CD14-positive monocyte (primary cell): ENCODE data around the gene ITIH1. TPM values are rescaled to one million over a fixed set of nuclear protein-coding genes. Genes with fewer than 3 reads are reported as not detected.
A peak's percentile ranks its signal among the peaks of the same experiment; 100 is the strongest.

Source experiments
- DNase-seq, 3 donors: peaks; one replicate each; pipeline ENCODE4 v3.0.0-alpha.2; 2011 to 2022
- H2AFZ ChIP-seq: 2 replicates; pipeline ENCODE4 v1.6.0; 2012; ENCODE audit warnings: mild to moderate bottlenecking, low read depth, low read length, inconsistent platforms; ENCODE audit not compliant: insufficient read depth, poor library complexity, severe bottlenecking
- H3K27ac ChIP-seq, 2 donors: 1 replicate in 1 of 2; 2 replicates in 1 of 2; pipeline ENCODE4 v1.5.1; 2012 to 2013; ENCODE audit warnings: low read length in 2 of 2, control low read depth in 1 of 2, inconsistent platforms in 1 of 2, low read depth in 1 of 2, mild to moderate bottlenecking in 1 of 2
- H3K27me3 ChIP-seq, 2 donors: one replicate each; pipeline versions ENCODE4 v1.6.0 to v1.6.1; 2011 to 2013; ENCODE audit warnings: low read length in 2 of 2; ENCODE audit not compliant: control insufficient read depth in 2 of 2, insufficient read depth in 2 of 2
- H3K36me3 ChIP-seq, 2 donors: replicated peaks in 1 of 2; 1 replicate in 1 of 2; 2 replicates in 1 of 2; pipeline versions ENCODE4 v1.5.1 to v1.6.1; 2012 to 2013; ENCODE audit warnings: low read length in 2 of 2, control low read depth in 1 of 2, inconsistent platforms in 1 of 2, mild to moderate bottlenecking in 1 of 2; ENCODE audit not compliant: insufficient read depth in 2 of 2, control insufficient read depth in 1 of 2
- H3K4me1 ChIP-seq, 2 donors: 1 replicate in 1 of 2; 2 replicates in 1 of 2; pipeline versions ENCODE4 v1.5.1 to v1.6.1; 2012 to 2013; ENCODE audit warnings: low read length in 2 of 2, control low read depth in 1 of 2, inconsistent platforms in 1 of 2, mild to moderate bottlenecking in 1 of 2, moderate library complexity in 1 of 2; ENCODE audit not compliant: insufficient read depth in 2 of 2, control insufficient read depth in 1 of 2
- H3K4me2 ChIP-seq: replicated peaks from 2 replicates; pipeline ENCODE3; 2012; ENCODE audit warnings: low read length, moderate library complexity, mild to moderate bottlenecking; ENCODE audit not compliant: poor library complexity, severe bottlenecking; ENCODE audit errors: extremely low read depth
- H3K4me3 ChIP-seq, 3 experiments: fragments of 200-600 bp in 1 of 3; sonication (generic) in 1 of 3; replicated peaks in 1 of 3; 1 replicate in 2 of 3; 2 replicates in 1 of 3; pipeline ENCODE4 v1.5.1; 2011 to 2013; ENCODE audit warnings: low read length in 3 of 3, mild to moderate bottlenecking in 3 of 3, control low read depth in 2 of 3, low read depth in 2 of 3, inconsistent platforms in 1 of 3, moderate library complexity in 1 of 3
- H3K79me2 ChIP-seq: 2 replicates; pipeline ENCODE4 v1.6.0; 2012; ENCODE audit warnings: mild to moderate bottlenecking, control low read depth, inconsistent platforms, low read length, moderate library complexity; ENCODE audit not compliant: insufficient read depth
- H3K9ac ChIP-seq: 2 replicates; pipeline ENCODE4 v1.6.0; 2017; ENCODE audit warnings: low read length, mild to moderate bottlenecking; ENCODE audit not compliant: insufficient read depth, poor library complexity, severe bottlenecking
- H3K9me3 ChIP-seq, 2 donors: replicated peaks in 1 of 2; 1 replicate in 1 of 2; 2 replicates in 1 of 2; pipeline versions ENCODE4 v1.5.1 to v1.6.1; 2012 to 2013; ENCODE audit warnings: low read length in 2 of 2, control low read depth in 1 of 2; ENCODE audit not compliant: control insufficient read depth in 1 of 2, insufficient read depth in 1 of 2
- H4K20me1 ChIP-seq: 2 replicates; pipeline ENCODE4 v1.6.0; 2012; ENCODE audit warnings: mild to moderate bottlenecking, low read length, control low read depth, moderate library complexity; ENCODE audit not compliant: insufficient read depth
- H3K27ac Mint-ChIP-seq, 7 donors: one replicate each; pipeline ENCODE4 v1.8.0; 2020; ENCODE audit warnings: mild to moderate bottlenecking in 7 of 7, mixed read lengths in 7 of 7, moderate library complexity in 6 of 7, inconsistent platforms in 2 of 7
- H3K27me3 Mint-ChIP-seq, 3 donors: one replicate each; pipeline ENCODE4 v1.8.0; 2021 to 2022; ENCODE audit warnings: low read depth in 3 of 3, mild to moderate bottlenecking in 3 of 3, mixed read lengths in 3 of 3, moderate library complexity in 3 of 3, inconsistent platforms in 1 of 3
- H3K36me3 Mint-ChIP-seq, 2 donors: one replicate each; pipeline ENCODE4 v1.8.0; 2020; ENCODE audit warnings: mixed read lengths in 2 of 2, inconsistent platforms in 1 of 2, mild to moderate bottlenecking in 1 of 2
- H3K4me1 Mint-ChIP-seq: one replicate; pipeline ENCODE4 v1.8.0; 2020; ENCODE audit warnings: mild to moderate bottlenecking, mixed read lengths
- H3K4me3 Mint-ChIP-seq, 2 donors: one replicate each; pipeline ENCODE4 v1.8.0; 2020; ENCODE audit warnings: mild to moderate bottlenecking in 2 of 2, mixed read lengths in 2 of 2, moderate library complexity in 1 of 2
- H3K9me3 Mint-ChIP-seq, 7 donors: one replicate each; pipeline ENCODE4 v1.8.0; 2020 to 2022; ENCODE audit warnings: mixed read lengths in 7 of 7, mild to moderate bottlenecking in 6 of 7, moderate library complexity in 6 of 7, inconsistent platforms in 2 of 7
- WGBS: methylation state at CpG from one replicate; pipeline ENCODE4 v1.1.5; 2013; ENCODE audit warnings: missing lambda C conversion rate; ENCODE audit not compliant: insufficient coverage; 5-methylcytosine and 5-hydroxymethylcytosine counted together
- intact Hi-C, 2 donors: fragments of 100-400 bp; cut with micrococcal nuclease; formaldehyde crosslinking; loops; one replicate each; pipeline versions ENCODE4 v1.15.0 to v1.15.1; 2023
- polyA plus RNA-seq, 3 donors: library from polyadenylated mRNA; depleted of rRNA in 1 of 3; unstranded in 2 of 3; stranded (reverse) in 1 of 3; fragments of 300-500 nt in 2 of 3; fragments of >200 nt in 1 of 3; fragmentation: Illumina TruSeq in 2 of 3; gene quantifications; 1 replicate in 2 of 3; 2 replicates in 1 of 3; pipeline ENCODE4 v1.2.3, GENCODE V29; 2012 to 2021
- TF ChIP-seq, protein P1 (sequence below): fragments of 200-600 bp; IDR thresholded peaks from one replicate; pipeline ENCODE4 v1.8.0; 2022; ENCODE audit warnings: antibody characterized with exemption, mild to moderate bottlenecking

Gene ITIH1
- polyA plus RNA-seq, 3 donors = 0.75 to 4.4 (median 1.3) TPM

DNA sequence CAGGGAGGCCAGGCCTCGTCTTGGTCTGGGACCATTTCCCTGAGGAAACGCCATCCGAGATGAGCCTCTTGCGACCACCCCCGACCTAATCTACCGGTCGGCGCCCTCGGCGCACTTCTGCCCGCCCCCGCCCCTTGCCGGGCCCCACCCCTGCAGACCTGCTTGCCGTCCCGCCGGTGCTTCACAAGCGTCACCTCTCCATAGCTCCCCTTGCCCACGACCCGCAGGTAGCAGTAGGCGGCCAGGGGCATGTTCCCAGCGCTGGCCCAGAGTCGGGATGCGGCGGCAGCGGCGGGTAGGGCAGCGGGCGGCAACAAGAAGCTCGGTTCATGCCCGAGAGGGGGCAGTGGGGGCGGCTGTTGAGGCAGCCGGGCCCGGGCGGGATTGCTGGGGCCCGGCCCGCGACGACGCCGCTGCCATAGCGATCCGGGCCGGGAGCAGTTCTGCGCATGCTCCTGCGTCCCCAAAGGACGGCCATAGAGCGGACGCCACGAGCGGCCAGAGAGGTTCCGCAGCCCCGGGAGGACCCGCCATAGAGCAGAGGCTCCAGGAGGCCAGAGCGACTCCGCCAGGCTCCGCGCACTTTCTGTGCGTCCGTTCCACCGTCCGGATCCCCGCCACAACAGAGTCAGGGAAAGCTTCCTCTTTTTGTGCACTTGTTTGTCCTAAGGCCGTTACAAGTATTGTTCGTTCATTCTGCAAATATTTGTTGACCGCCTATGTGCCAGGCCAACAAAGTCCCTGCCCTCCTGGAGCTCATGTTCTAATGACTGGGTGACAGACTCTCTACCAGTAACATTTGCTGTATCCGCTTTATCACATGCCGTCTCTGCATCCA lies 6.7 kb upstream of the ITIH1 start, which contains the start of gene NEK4:
TSS of gene NEK4 (minus strand) at position 445 of the 838 bp plus-strand sequence. CDS start at position 251, 194 bp downstream.
- intact Hi-C loops = no loop called here
- peaks cover 15 to 28% of the 10 kb centered on the region in 2 donors for H3K36me3 ChIP-seq
- H3K4me1 ChIP-seq = peaks cover 33 to 36% of the 10 kb centered on the region in 2 donors
- H3K9ac ChIP-seq = peak within 1 kb of the TSS; percentile 92
- TF ChIP-seq, protein P1, sequence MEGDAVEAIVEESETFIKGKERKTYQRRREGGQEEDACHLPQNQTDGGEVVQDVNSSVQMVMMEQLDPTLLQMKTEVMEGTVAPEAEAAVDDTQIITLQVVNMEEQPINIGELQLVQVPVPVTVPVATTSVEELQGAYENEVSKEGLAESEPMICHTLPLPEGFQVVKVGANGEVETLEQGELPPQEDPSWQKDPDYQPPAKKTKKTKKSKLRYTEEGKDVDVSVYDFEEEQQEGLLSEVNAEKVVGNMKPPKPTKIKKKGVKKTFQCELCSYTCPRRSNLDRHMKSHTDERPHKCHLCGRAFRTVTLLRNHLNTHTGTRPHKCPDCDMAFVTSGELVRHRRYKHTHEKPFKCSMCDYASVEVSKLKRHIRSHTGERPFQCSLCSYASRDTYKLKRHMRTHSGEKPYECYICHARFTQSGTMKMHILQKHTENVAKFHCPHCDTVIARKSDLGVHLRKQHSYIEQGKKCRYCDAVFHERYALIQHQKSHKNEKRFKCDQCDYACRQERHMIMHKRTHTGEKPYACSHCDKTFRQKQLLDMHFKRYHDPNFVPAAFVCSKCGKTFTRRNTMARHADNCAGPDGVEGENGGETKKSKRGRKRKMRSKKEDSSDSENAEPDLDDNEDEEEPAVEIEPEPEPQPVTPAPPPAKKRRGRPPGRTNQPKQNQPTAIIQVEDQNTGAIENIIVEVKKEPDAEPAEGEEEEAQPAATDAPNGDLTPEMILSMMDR = no peak
- peak within 1 kb of the TSS; percentile 60 to 85 (median 67) for H3K4me3 ChIP-seq
- H3K36me3 Mint-ChIP-seq = peaks cover 25 to 40% of the 10 kb centered on the region in 2 donors
- peaks cover 0 to 2% (median 0%) of the 10 kb centered on the region in 7 donors for H3K9me3 Mint-ChIP-seq
- under 1% methylated on average over 58 of the region's 67 CpGs for WGBS
- H3K4me1 Mint-ChIP-seq = peaks cover 32% of the 10 kb centered on the region
- H3K9me3 ChIP-seq = no peaks in the 10 kb centered on the region
- peak within 1 kb of the TSS; percentile 85 to 93 for H3K4me3 Mint-ChIP-seq
- peaks cover 32% of the 10 kb centered on the region for H3K79me2 ChIP-seq
- peak within 1 kb of the TSS; percentile 91 for H2AFZ ChIP-seq
- H3K27ac ChIP-seq = peak within 1 kb of the TSS; percentile 73 to 86
- peaks cover 4% of the 10 kb centered on the region for H4K20me1 ChIP-seq
- H3K27me3 Mint-ChIP-seq = peaks cover 0 to 3% (median 2%) of the 10 kb centered on the region in 3 donors
- peak; percentile 87 to 92 (median 89) for DNase-seq
- H3K27ac Mint-ChIP-seq = peak within 1 kb of the TSS; percentile 93 to 97 (median 94)
- H3K27me3 ChIP-seq = no peaks in the 10 kb centered on the region
- H3K4me2 ChIP-seq = peak within 1 kb of the TSS; percentile 90

DNA sequence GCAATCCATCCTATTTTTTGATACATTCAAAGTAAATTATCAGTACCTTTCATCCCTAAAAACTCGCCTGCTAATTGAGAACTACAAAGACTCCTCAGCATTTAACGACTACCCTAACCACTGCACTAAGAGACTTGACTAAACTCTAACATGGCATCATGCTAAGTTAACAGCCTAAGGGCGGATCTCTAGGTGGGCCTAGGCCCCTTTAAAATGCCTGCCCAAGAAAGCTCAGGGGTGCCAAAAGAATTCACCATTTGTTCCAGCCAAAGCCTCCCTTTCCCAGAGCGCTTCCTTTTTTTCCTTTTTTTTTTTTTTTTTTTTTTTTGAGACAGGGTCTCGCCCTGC lies 6.1 kb upstream of the ITIH1 start:
- WGBS = 67% methylated on average over 2 of the region's 5 CpGs
- Histone ChIP-seq H4K20me1 (peaks cover 4% of the 10 kb centered on the region), H3K27ac (peak overlapping the region; percentile 73 to 86), H3K4me3 (peak overlapping the region; percentile 60 to 85 (median 67)), H3K36me3 (peaks cover 9 to 22% of the 10 kb centered on the region in 2 donors), H3K4me2 (peak overlapping the region; percentile 90), H3K9ac (peak overlapping the region; percentile 92), H3K79me2 (peaks cover 32% of the 10 kb centered on the region), H3K27me3 (no peaks in the 10 kb centered on the region), H3K4me1 (peaks cover 38 to 42% of the 10 kb centered on the region in 2 donors), H2AFZ (peak overlapping the region; percentile 91), H3K9me3 (no peaks in the 10 kb centered on the region)
- intact Hi-C loops = no loop called here
- Mint-ChIP-seq H3K4me3 (peak overlapping the region; percentile 85 to 93), H3K4me1 (peaks cover 38% of the 10 kb centered on the region), H3K36me3 (peaks cover 20 to 34% of the 10 kb centered on the region in 2 donors), H3K27ac (peak overlapping the region; percentile 93 to 97 (median 94)), H3K27me3 (peaks cover 0 to 4% (median 2%) of the 10 kb centered on the region in 3 donors), H3K9me3 (peaks cover 0 to 2% (median 0%) of the 10 kb centered on the region in 7 donors)
- TF ChIP-seq, protein P1 = no peak
- no peak for DNase-seq
